Uterus (tissue), 2 donors: ENCODE results near the gene ZBTB40.

ENCODE experiments used
- CTCF ChIP-seq, 4 experiments: fragments of 200-600 bp in 2 of 4; fragments of 450-650 bp in 2 of 4; sonication (generic) in 2 of 4; IDR thresholded peaks; one replicate each; pipeline ENCODE4 v1.5.1; 2016 to 2019; ENCODE audit warnings: antibody characterized with exemption in 4 of 4, mild to moderate bottlenecking in 2 of 4, moderate library complexity in 1 of 4
- POLR2A ChIP-seq, 2 donors: fragments of 450-650 bp; IDR thresholded peaks; one replicate each; pipeline ENCODE4 v1.6.1; 2016; ENCODE audit warnings: antibody characterized with exemption in 2 of 2, mild to moderate bottlenecking in 1 of 2, moderate library complexity in 1 of 2

GRCh38 chr1:22452481-22452957 lies 868 bp downstream of the ZBTB40 start:
- no peak for TF ChIP-seq CTCF (IDR thresholded peaks at IDR 0.05)
- no peak for TF ChIP-seq POLR2A (IDR thresholded peaks at IDR 0.05)
